H1 (cell line): ENCODE results near the gene ZMIZ1. TPM values are rescaled to one million over a fixed set of nuclear protein-coding genes. Genes with fewer than 3 reads are reported as not detected.

Source experiments
- CBX5 ChIP-seq: fragments of 300-800, 300-1000 bp; sonication (generic); IDR thresholded peaks from 2 replicates; pipeline ENCODE4 v1.7.1; 2016; ENCODE audit warnings: antibody characterized with exemption, low read length, low read depth
- GTF2F1 ChIP-seq: IDR thresholded peaks from 2 replicates; pipeline ENCODE4 v1.6.1; 2012; ENCODE audit warnings: low read depth, low read length, improper control_type of control experiment, borderline replicate concordance
- KDM1A ChIP-seq: fragments of 200-600, 300-600 bp; sonication (generic); IDR thresholded peaks from 2 replicates; pipeline ENCODE4 v1.7.1; 2016; ENCODE audit warnings: mild to moderate bottlenecking, low read length, borderline replicate concordance
- RAD21 ChIP-seq, 2 experiments: IDR thresholded peaks in 1 of 2; conservative IDR thresholded peaks in 1 of 2; 2 replicates each; pipeline ENCODE4 v1.6.1; 2011; ENCODE audit warnings: low read depth in 2 of 2, low read length in 2 of 2, improper control_type of control experiment in 1 of 2, inconsistent platforms in 1 of 2, mild to moderate bottlenecking in 1 of 2, moderate library complexity in 1 of 2
- RBBP5 ChIP-seq: IDR thresholded peaks from 2 replicates; pipeline ENCODE4 v1.7.1; 2012; ENCODE audit warnings: low read depth, mild to moderate bottlenecking, inconsistent platforms, low read length, moderate library complexity, borderline replicate concordance
- SRF ChIP-seq: IDR thresholded peaks from 2 replicates; pipeline ENCODE4 v1.6.1; 2011; ENCODE audit warnings: mild to moderate bottlenecking, low read depth, low read length, moderate library complexity
- TEAD4 ChIP-seq: IDR thresholded peaks from 2 replicates; pipeline ENCODE4 v1.6.1; 2012; ENCODE audit warnings: low read depth, low read length, inconsistent platforms, mixed read lengths
- polyA plus RNA-seq, 7 experiments: library from polyadenylated mRNA; depleted of rRNA in 3 of 7; stranded (reverse) in 5 of 7; unstranded in 2 of 7; fragments of >200 nt in 5 of 7; fragments of 200-250 nt in 2 of 7; gene quantifications; 1 replicate in 5 of 7; 2 replicates in 1 of 7; 4 replicates in 1 of 7; pipeline versions ENCODE4 v1.2.1 to v1.2.3, GENCODE V29; 2011 to 2013; ENCODE audit warnings: missing spikeins in 2 of 7, mixed read lengths in 2 of 7
- total RNA-seq: library from RNA; stranded (reverse); fragmentation: NEBNext Ultra II Directional; extraction: Animal tissue kit (Norgen Biotek cat#: 25700); gene quantifications from 2 replicates; pipeline ENCODE4 v1.2.1, GENCODE V29; 2021

ZMIZ1 gene
- total and polyA plus RNA-seq, 2 of the 8 experiments (the other 6 are each of a cell fraction or from before 2014, with no cell fraction given): 8.1 to 28.0 TPM

DNA sequence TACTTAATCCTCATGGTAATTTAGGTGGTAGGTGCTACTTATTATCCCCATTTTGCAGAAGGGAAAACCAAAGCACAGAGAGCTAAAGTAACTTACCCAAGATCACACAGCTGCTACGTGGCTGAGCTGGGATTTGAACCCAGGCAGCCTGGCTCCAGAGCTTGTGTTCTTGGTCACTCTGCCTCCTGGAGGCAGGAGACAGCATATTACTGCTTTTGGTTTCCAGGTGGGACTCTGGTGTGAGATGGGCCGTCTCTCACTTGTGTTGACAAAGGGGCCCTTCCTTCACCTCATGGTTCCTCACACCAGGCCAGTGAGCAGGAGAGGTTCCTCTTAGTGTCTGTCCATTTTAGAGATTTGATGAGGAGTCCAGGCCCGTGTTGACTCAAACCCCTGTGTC, 198.7 kb downstream of the ZMIZ1 start (continued):
- TF ChIP-seq GTF2F1 (no peak), KDM1A (peak; percentile 59; the same call in 1 of the 2 replicates), RAD21 (IDR thresholded peaks at IDR 0.05 in 1 of 2, conservative IDR thresholded peaks at IDR 0.05 in 1 of 2; ENCODE audit: low read depth in 2 of 2, low read length in 2 of 2) (peak in 1 of 2 experiments; percentile 27; a peak in 2 of 4 replicates), TEAD4 (no peak), CBX5 (no peak), SRF (no peak), RBBP5 (no peak)
